ENCODE data around the gene UVRAG. TPM values are rescaled to one million over a fixed set of nuclear protein-coding genes. Genes with fewer than 3 reads are reported as not detected.

Gene UVRAG
- total and polyA plus RNA-seq, 2 of the 4 experiments (the other 2 are of a cell fraction) = 5.6 to 10.9 TPM

- H2AK9ac ChIP-seq (replicated peaks; ENCODE audit: low read depth, low read length, poor library complexity) = no peak overlapping the region
- peaks cover 2% of the 10 kb centered on the region; the same call in 1 of the 2 replicates for H3K36me3 ChIP-seq (ENCODE audit: control insufficient read depth, insufficient read depth, low read length)
- no peaks in the 10 kb centered on the region for H3K27me3 ChIP-seq (ENCODE audit: control insufficient read depth, insufficient read depth, low read length)
- 0 out of 4 replicates have a peak, but pooled peaks cover 0 to 3% of the 10 kb centered on the region in 2 experiments for H3K79me1 ChIP-seq (ENCODE audit: low read depth in 1 of 2, low read length in 2 of 2)
- H2AFZ ChIP-seq (replicated peaks; ENCODE audit: low read length, poor library complexity) = no peak overlapping the region
- H3K23ac ChIP-seq (ENCODE audit: low read depth, low read length) = peak overlapping the region; percentile 25
- 0 out of 2 replicates have a peak overlapping the region, but pooled peaks have one; percentile 66 for H3K18ac ChIP-seq (ENCODE audit: low read depth, low read length)
- H3K9ac ChIP-seq (ENCODE audit: low read depth, low read length) = peak overlapping the region; percentile 32; the same call in 1 of the 2 replicates
- peak overlapping the region; percentile 81 for H3K4me2 ChIP-seq (ENCODE audit: low read depth, low read length)
- ChIA-PET CTCF (interaction anchor here (0.8 to 1.6 kb wide), 3 partner anchors 31 to 221 kb away, joined by 3 to 5 read pairs (median 3); no protein-coding TSS in a partner anchor), POLR2A (ENCODE audit: unreplicated experiment) (no interaction called here)
- H2AK5ac ChIP-seq (ENCODE audit: low read depth, low read length) = no peak overlapping the region
- peak overlapping the region; percentile 5; the same call in 1 of the 2 replicates for H3K4me3 ChIP-seq (ENCODE audit: insufficient read depth, low read depth, low read length)
- peak overlapping the region; percentile 59; the same call in 1 of the 2 replicates for H3K14ac ChIP-seq (replicated peaks; ENCODE audit: low read depth, low read length)
- peak overlapping the region; percentile 17 for H2BK20ac ChIP-seq (ENCODE audit: low read depth, low read length)
- in situ Hi-C loops (cut with MboI; ENCODE audit: low sequenced_read_pairs) = no loop called here
- H3K27ac ChIP-seq (ENCODE audit: insufficient read depth, low read length) = peak overlapping the region; percentile 68; the same call in 1 of the 2 replicates
- no peak for TF ChIP-seq CEBPB (IDR thresholded peaks at IDR 0.05; ENCODE audit: low read depth, low read length)
- no peak for TF ChIP-seq POLR2A (IDR thresholded peaks at IDR 0.05; ENCODE audit: low read depth, low read length)
- no peak for TF ChIP-seq FOS (IDR thresholded peaks at IDR 0.05; ENCODE audit: low read depth, low read length)
- TF ChIP-seq MAZ (IDR thresholded peaks at IDR 0.05; ENCODE audit: borderline replicate concordance, low read depth, low read length) = no peak
- TF ChIP-seq RFX5 (IDR thresholded peaks at IDR 0.05; ENCODE audit: low read depth, low read length) = no peak
- no peak overlapping the region for H4K5ac ChIP-seq (ENCODE audit: low read depth, low read length)
- H2BK120ac ChIP-seq (ENCODE audit: low read depth, low read length) = peak overlapping the region; percentile 9; the same call in 1 of the 2 replicates
- BruUV-seq (replicated peaks) = no TSS peak
- no peak overlapping the region for H2BK15ac ChIP-seq (ENCODE audit: low read depth, low read length)
- H3K4ac ChIP-seq (ENCODE audit: low read depth, low read length) = no peak overlapping the region
- H2BK5ac ChIP-seq (ENCODE audit: low read depth, low read length, poor library complexity, severe bottlenecking) = no peak overlapping the region
- dilution Hi-C loops (cut with HindIII; ENCODE audit: low sequenced_read_pairs, unreplicated experiment) = no loop called here
- H4K91ac ChIP-seq (ENCODE audit: insufficient read depth, low read depth, low read length) = no peak overlapping the region
- H3K9me3 ChIP-seq (ENCODE audit: control insufficient read depth, insufficient read depth, low read length) = no peaks in the 10 kb centered on the region
- peaks cover 7% of the 10 kb centered on the region for H3K4me1 ChIP-seq (ENCODE audit: control insufficient read depth, insufficient read depth, low read length)
- H3K9me1 ChIP-seq (ENCODE audit: insufficient read depth, low read length) = 0 out of 2 replicates have a peak, but pooled peaks cover 4% of the 10 kb centered on the region
- peak; percentile 85 for ATAC-seq (ENCODE audit: low read depth)
- WGBS, 2 experiments (ENCODE audit: extremely low coverage in 2 of 2, insufficient read length in 1 of 2) = 17% methylated on average over 2 of the region's 5 CpGs; no CpG with 5 or more reads in 1 of the 2 experiments
- H4K8ac ChIP-seq (ENCODE audit: low read depth in 2 of 2, low read length in 2 of 2) = peak overlapping the region in 1 of 2 experiments; percentile 17; a peak in 1 of 4 replicates
- intact Hi-C loops (cut with micrococcal nuclease) = no loop called here
- H4K20me1 ChIP-seq (ENCODE audit: insufficient read depth, low read length) = no peaks in the 10 kb centered on the region
- peak; percentile 29 for DNase-seq
- H3K56ac ChIP-seq (ENCODE audit: extremely low read depth, insufficient read depth, low read length) = peak overlapping the region; percentile 41; the same call in 1 of the 2 replicates
These were observed 305.6 kb downstream of the UVRAG start for GRCh38 chr11:76120513-76121101.

Measured in IMR-90 (cell line).